Measurements from ENCODE around the gene RAP1B. TPM values are rescaled to one million over a fixed set of nuclear protein-coding genes. Genes with fewer than 3 reads are reported as not detected.

Gene RAP1B
- total RNA-seq, 1 donor from 2014 or later, result 50.1 TPM

DNA sequence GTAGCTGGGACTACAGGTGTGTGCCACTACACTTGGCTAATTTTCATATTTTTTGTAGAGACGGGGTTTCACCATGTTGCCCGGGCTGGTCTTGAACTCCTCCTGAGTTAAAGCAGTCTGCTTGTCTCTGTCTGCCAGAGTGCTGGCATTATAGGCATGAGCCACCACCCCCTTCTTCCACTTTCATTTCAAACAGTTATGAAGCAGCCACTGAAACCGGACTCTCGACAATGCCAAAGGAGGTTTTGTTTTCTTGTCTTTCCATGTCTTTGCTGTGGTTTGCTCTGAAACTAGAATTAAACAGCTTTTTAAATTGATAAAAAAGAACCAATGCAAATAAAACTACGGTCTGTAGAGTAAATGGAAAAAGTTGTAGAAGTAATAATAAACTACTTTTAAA is 30.4 kb downstream of the RAP1B start:
- no peaks in the 10 kb centered on the region for H3K36me3 ChIP-seq (ENCODE audit: control insufficient read depth in 3 of 3, insufficient read depth in 3 of 3, low read length in 3 of 3)
- H3K4me1 ChIP-seq (ENCODE audit: control insufficient read depth in 3 of 3, insufficient read depth in 3 of 3, low read length in 3 of 3), result peaks cover 0 to 7% (median 2%) of the 10 kb centered on the region in 3 donors
- H3K27me3 ChIP-seq (ENCODE audit: control insufficient read depth in 3 of 3, insufficient read depth in 3 of 3, low read length in 3 of 3), result no peaks in the 10 kb centered on the region
- H3K4me3 ChIP-seq (ENCODE audit: low read length in 3 of 3), result no peak overlapping the region
- H3K27ac ChIP-seq (ENCODE audit: low read depth, low read length), result no peak overlapping the region
- H3K9ac ChIP-seq (ENCODE audit: low read depth in 1 of 3, low read length in 3 of 3), result peak overlapping the region in 1 of 3 donors; percentile 4
- H3K9me3 ChIP-seq (ENCODE audit: control insufficient read depth in 3 of 3, low read length in 3 of 3), result no peaks in the 10 kb centered on the region

DNA sequence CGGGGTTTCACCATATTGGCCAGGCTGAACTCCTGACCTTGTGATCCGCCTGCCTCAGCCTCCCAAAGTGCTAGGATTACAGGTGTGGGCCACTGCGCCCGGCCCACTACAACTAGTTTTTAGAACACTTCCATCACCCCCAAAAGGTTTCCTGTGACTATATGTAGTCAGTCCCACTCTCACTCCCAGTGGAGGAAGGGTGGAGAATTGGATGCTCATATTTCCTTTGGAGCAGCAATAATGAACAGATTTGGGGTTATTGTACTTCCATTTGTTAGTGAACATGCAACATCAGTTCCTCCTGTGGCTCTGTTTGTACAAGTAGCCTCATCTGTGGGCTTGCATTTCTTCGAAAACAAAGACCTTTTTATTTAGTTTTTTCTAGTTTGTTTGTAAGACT is 35.8 kb downstream of the RAP1B start:
- Histone ChIP-seq H3K9me3 (ENCODE audit: control insufficient read depth in 3 of 3, low read length in 3 of 3) (no peaks in the 10 kb centered on the region), H3K27ac (ENCODE audit: low read depth, low read length) (no peak overlapping the region)

DNA sequence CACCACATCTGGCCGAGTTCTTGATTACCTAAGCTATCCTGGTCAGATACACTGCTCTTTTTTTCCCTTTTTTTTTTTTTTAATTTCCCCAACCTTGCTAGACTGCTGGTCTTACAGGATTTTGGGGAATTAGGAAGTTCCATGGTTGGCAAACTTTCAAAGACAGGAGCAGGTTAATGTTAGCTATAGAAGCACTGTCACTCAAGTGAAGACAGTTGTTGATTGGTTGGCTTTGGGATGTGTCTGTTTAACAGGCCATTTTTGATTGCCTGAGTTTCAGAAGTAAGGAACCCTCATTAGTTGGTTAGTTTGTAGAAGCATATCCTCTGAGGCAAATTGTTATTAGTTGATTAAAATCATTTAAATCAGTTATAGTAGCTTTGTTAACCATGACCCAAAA is 36.8 kb downstream of the RAP1B start:
- Histone ChIP-seq H3K27ac (ENCODE audit: low read depth, low read length) (no peak overlapping the region), H3K4me3 (ENCODE audit: low read length in 3 of 3) (no peak overlapping the region), H3K9ac (ENCODE audit: low read depth in 1 of 3, low read length in 3 of 3) (no peak overlapping the region), H3K36me3 (ENCODE audit: control insufficient read depth in 3 of 3, insufficient read depth in 3 of 3, low read length in 3 of 3) (peaks cover 0 to 21% (median 18%) of the 10 kb centered on the region in 3 donors), H3K9me3 (ENCODE audit: control insufficient read depth in 3 of 3, low read length in 3 of 3) (no peaks in the 10 kb centered on the region), H3K4me1 (ENCODE audit: control insufficient read depth in 3 of 3, insufficient read depth in 3 of 3, low read length in 3 of 3) (no peaks in the 10 kb centered on the region), H3K27me3 (ENCODE audit: control insufficient read depth in 3 of 3, insufficient read depth in 3 of 3, low read length in 3 of 3) (no peaks in the 10 kb centered on the region)

More for the DNA sequence above, 35.8 kb downstream of the RAP1B start:
- H3K4me3 ChIP-seq (ENCODE audit: low read length in 3 of 3), result no peak overlapping the region
- H3K27me3 ChIP-seq (ENCODE audit: control insufficient read depth in 3 of 3, insufficient read depth in 3 of 3, low read length in 3 of 3), result no peaks in the 10 kb centered on the region
- H3K9ac ChIP-seq (ENCODE audit: low read depth in 1 of 3, low read length in 3 of 3), result no peak overlapping the region
- H3K36me3 ChIP-seq (ENCODE audit: control insufficient read depth in 3 of 3, insufficient read depth in 3 of 3, low read length in 3 of 3), result peaks cover 0 to 15% (median 15%) of the 10 kb centered on the region in 3 donors
- H3K4me1 ChIP-seq (ENCODE audit: control insufficient read depth in 3 of 3, insufficient read depth in 3 of 3, low read length in 3 of 3), result no peaks in the 10 kb centered on the region

DNA sequence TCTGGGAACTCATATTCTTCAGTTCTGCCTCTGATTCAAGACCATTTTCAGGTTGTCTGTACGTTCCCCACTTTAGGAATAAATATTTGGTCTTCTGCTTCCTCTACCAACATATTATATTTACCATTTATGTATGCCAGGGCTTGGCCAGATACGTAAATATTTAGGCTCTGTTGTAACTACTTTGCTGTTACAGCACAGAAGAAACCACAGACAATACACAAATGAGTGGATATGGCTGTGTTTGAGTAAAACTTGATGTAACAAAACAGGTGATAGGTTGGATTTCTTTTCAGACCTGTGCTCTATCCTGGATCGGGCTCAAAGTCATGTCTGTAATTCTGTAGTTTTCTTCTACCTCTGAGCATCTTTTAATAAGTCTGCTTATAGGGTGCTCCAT is 37.5 kb downstream of the RAP1B start:
- Histone ChIP-seq H3K27ac (ENCODE audit: low read depth, low read length) (no peak overlapping the region), H3K4me3 (ENCODE audit: low read length in 3 of 3) (no peak overlapping the region), H3K4me1 (ENCODE audit: control insufficient read depth in 3 of 3, insufficient read depth in 3 of 3, low read length in 3 of 3) (no peaks in the 10 kb centered on the region)

DNA sequence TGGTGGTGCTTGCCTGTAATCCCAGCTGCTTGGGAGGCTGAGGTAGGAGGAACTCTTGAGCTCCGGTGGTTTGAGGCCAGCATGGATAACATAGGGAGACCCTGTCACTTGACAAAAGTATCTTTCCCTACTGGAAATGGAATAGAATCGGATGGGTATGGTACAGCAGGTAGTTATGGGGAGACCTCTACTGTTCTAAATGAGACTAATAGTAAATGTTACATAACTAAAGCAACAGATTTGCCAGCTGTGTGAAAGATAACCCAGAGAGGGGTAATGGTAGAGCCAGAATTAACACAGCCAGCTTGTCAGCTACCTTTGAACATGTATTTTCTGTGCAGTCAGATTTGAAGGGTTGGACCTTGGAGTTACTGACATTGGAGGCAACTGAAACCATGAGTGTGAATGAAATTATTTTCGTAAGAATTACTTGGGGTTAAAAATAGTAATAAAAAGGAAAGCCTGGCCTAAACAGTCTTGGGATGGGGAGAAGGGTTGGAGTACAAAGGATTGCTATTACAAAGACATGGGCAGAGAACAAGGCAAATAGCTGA is 54.4 kb downstream of the RAP1B start:
- H3K4me1 ChIP-seq (ENCODE audit: control insufficient read depth in 3 of 3, insufficient read depth in 3 of 3, low read length in 3 of 3), result no peaks in the 10 kb centered on the region
- H3K4me3 ChIP-seq (ENCODE audit: low read length in 3 of 3), result no peak overlapping the region
- no peak overlapping the region for H3K27ac ChIP-seq (ENCODE audit: low read depth, low read length)
- no peaks in the 10 kb centered on the region for H3K9me3 ChIP-seq (ENCODE audit: control insufficient read depth in 3 of 3, low read length in 3 of 3)
- peaks cover 0 to 13% (median 2%) of the 10 kb centered on the region in 3 donors for H3K36me3 ChIP-seq (ENCODE audit: control insufficient read depth in 3 of 3, insufficient read depth in 3 of 3, low read length in 3 of 3)
- H3K9ac ChIP-seq (ENCODE audit: low read depth in 1 of 3, low read length in 3 of 3), result no peak overlapping the region
- no peaks in the 10 kb centered on the region for H3K27me3 ChIP-seq (ENCODE audit: control insufficient read depth in 3 of 3, insufficient read depth in 3 of 3, low read length in 3 of 3)

More for the DNA sequence above, 37.5 kb downstream of the RAP1B start:
- H3K27me3 ChIP-seq (ENCODE audit: control insufficient read depth in 3 of 3, insufficient read depth in 3 of 3, low read length in 3 of 3), result no peaks in the 10 kb centered on the region
- no peak overlapping the region for H3K9ac ChIP-seq (ENCODE audit: low read depth in 1 of 3, low read length in 3 of 3)
- H3K36me3 ChIP-seq (ENCODE audit: control insufficient read depth in 3 of 3, insufficient read depth in 3 of 3, low read length in 3 of 3), result peaks cover 4 to 22% (median 20%) of the 10 kb centered on the region in 3 donors
- H3K9me3 ChIP-seq (ENCODE audit: control insufficient read depth in 3 of 3, low read length in 3 of 3), result no peaks in the 10 kb centered on the region

DNA sequence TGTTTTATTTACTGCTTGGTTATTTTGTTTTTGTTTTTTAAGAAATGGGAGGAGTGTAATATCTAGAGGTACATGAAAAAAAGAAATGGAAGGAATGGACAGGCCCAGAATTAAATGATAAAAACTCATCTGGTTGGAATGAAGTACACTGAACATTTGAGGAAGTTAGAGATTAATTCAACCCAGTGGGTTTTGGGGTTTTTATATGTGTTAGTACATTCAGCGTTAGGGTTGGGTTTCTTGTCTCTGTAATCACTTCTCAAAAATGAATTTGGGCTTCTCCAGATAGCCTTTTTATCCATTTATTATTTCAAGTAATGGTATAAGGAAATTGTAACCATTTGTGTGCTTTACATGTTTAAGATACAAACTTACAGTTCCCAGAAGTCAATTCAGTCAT is 56.6 kb downstream of the RAP1B start:
- Histone ChIP-seq H3K9me3 (ENCODE audit: control insufficient read depth in 3 of 3, low read length in 3 of 3) (no peaks in the 10 kb centered on the region), H3K4me3 (ENCODE audit: low read length in 3 of 3) (no peak overlapping the region), H3K36me3 (ENCODE audit: control insufficient read depth in 3 of 3, insufficient read depth in 3 of 3, low read length in 3 of 3) (no peaks in the 10 kb centered on the region), H3K27ac (ENCODE audit: low read depth, low read length) (no peak overlapping the region), H3K27me3 (ENCODE audit: control insufficient read depth in 3 of 3, insufficient read depth in 3 of 3, low read length in 3 of 3) (no peaks in the 10 kb centered on the region), H3K4me1 (ENCODE audit: control insufficient read depth in 3 of 3, insufficient read depth in 3 of 3, low read length in 3 of 3) (no peaks in the 10 kb centered on the region), H3K9ac (ENCODE audit: low read depth in 1 of 3, low read length in 3 of 3) (no peak overlapping the region)

DNA sequence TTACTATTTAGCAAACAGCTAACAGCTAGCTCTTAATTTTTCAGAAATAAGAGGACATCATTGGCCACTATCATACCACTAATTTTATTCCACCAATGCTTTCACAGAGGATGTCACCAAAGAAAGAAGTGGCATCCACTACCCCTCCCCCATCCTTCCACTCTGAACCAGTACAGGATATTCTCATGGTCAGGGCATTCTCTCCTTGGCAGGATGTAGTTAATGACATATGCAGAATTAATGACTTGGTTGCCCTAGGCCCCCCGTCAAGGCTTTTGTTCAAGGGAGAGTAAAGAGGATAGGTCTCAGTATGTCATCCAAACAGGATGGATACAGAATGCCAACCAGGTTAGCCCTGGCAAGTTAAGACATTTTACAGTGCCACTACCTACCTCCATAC is 57.2 kb downstream of the RAP1B start:
- Histone ChIP-seq H3K27ac (ENCODE audit: low read depth, low read length) (no peak overlapping the region), H3K9ac (ENCODE audit: low read depth in 1 of 3, low read length in 3 of 3) (no peak overlapping the region), H3K27me3 (ENCODE audit: control insufficient read depth in 3 of 3, insufficient read depth in 3 of 3, low read length in 3 of 3) (no peaks in the 10 kb centered on the region), H3K4me3 (ENCODE audit: low read length in 3 of 3) (no peak overlapping the region), H3K4me1 (ENCODE audit: control insufficient read depth in 3 of 3, insufficient read depth in 3 of 3, low read length in 3 of 3) (no peaks in the 10 kb centered on the region), H3K36me3 (ENCODE audit: control insufficient read depth in 3 of 3, insufficient read depth in 3 of 3, low read length in 3 of 3) (no peaks in the 10 kb centered on the region), H3K9me3 (ENCODE audit: control insufficient read depth in 3 of 3, low read length in 3 of 3) (no peaks in the 10 kb centered on the region)

DNA sequence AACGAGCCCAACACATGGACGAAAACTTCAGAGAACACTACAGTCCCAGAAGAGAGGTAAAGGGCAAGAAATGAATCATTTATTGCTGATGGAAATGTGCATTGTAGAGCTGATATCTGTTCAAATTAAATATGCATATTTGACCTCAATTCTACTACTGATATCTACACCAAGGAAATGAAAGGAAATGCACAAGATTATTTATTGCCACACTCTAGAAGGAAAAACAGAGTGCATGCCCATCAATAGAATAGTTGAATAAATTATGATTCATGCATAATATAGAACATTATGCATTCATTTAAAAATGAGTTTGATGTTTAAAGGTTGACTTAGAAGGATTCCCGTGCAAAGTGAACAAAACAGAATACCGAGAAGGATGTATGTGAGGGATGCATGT is 60.5 kb downstream of the RAP1B start:
- no peak overlapping the region for H3K4me3 ChIP-seq (ENCODE audit: low read length in 3 of 3)
- H3K9ac ChIP-seq (ENCODE audit: low read depth in 1 of 3, low read length in 3 of 3), result no peak overlapping the region
- H3K9me3 ChIP-seq (ENCODE audit: control insufficient read depth in 3 of 3, low read length in 3 of 3), result no peaks in the 10 kb centered on the region
- H3K36me3 ChIP-seq (ENCODE audit: control insufficient read depth in 3 of 3, insufficient read depth in 3 of 3, low read length in 3 of 3), result no peaks in the 10 kb centered on the region
- no peaks in the 10 kb centered on the region for H3K4me1 ChIP-seq (ENCODE audit: control insufficient read depth in 3 of 3, insufficient read depth in 3 of 3, low read length in 3 of 3)
- H3K27ac ChIP-seq (ENCODE audit: low read depth, low read length), result no peak overlapping the region
- no peaks in the 10 kb centered on the region for H3K27me3 ChIP-seq (ENCODE audit: control insufficient read depth in 3 of 3, insufficient read depth in 3 of 3, low read length in 3 of 3)

DNA sequence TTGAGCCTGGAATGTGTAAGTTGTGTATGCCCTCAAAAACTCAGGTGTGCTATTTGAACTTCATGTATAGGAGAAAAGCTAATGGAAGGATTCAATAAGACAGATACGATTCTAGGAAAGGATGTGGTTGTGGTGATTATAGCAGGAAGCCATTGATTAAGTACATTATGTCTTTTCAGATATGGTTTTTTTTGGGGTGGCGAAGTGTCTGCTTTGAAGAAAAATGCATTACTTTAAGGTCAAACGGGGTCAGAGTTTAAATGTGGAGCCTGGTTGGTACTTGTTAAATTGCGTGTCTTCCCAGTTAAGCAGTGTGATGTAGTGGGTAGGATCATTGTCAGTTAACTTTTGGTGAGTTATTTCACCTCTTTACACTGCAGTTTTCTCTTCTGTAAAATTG is 63.1 kb downstream of the RAP1B start:
- no peaks in the 10 kb centered on the region for H3K4me1 ChIP-seq (ENCODE audit: control insufficient read depth in 3 of 3, insufficient read depth in 3 of 3, low read length in 3 of 3)
- no peaks in the 10 kb centered on the region for H3K36me3 ChIP-seq (ENCODE audit: control insufficient read depth in 3 of 3, insufficient read depth in 3 of 3, low read length in 3 of 3)
- no peaks in the 10 kb centered on the region for H3K27me3 ChIP-seq (ENCODE audit: control insufficient read depth in 3 of 3, insufficient read depth in 3 of 3, low read length in 3 of 3)
- H3K27ac ChIP-seq (ENCODE audit: low read depth, low read length), result no peak overlapping the region
- no peak overlapping the region for H3K4me3 ChIP-seq (ENCODE audit: low read length in 3 of 3)
- no peak overlapping the region for H3K9ac ChIP-seq (ENCODE audit: low read depth in 1 of 3, low read length in 3 of 3)
- no peaks in the 10 kb centered on the region for H3K9me3 ChIP-seq (ENCODE audit: control insufficient read depth in 3 of 3, low read length in 3 of 3)

DNA sequence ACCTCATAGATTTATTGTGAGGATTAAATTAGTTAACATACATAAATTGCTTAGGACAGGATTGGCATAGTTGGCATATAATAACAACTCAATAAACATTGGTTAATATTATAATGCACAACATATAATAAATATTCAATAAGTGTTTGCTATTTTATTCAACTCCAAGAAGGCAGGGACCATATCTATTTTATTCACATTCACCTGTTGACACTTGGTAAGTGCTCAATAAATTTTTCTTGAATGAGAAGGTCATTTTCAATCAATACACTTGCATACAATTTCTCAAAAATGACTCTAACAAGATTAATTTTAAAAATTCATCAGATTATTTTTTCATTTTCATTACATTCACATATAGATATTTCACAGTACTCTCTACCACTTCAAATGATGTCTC is 63.7 kb downstream of the RAP1B start:
- Histone ChIP-seq H3K9ac (ENCODE audit: low read depth in 1 of 3, low read length in 3 of 3) (no peak overlapping the region), H3K36me3 (ENCODE audit: control insufficient read depth in 3 of 3, insufficient read depth in 3 of 3, low read length in 3 of 3) (no peaks in the 10 kb centered on the region), H3K9me3 (ENCODE audit: control insufficient read depth in 3 of 3, low read length in 3 of 3) (no peaks in the 10 kb centered on the region), H3K27ac (ENCODE audit: low read depth, low read length) (no peak overlapping the region), H3K4me1 (ENCODE audit: control insufficient read depth in 3 of 3, insufficient read depth in 3 of 3, low read length in 3 of 3) (no peaks in the 10 kb centered on the region), H3K27me3 (ENCODE audit: control insufficient read depth in 3 of 3, insufficient read depth in 3 of 3, low read length in 3 of 3) (no peaks in the 10 kb centered on the region), H3K4me3 (ENCODE audit: low read length in 3 of 3) (no peak overlapping the region)
